Colonic mucosa (tissue), 4 donors: ENCODE data around the gene ZC3HAV1L. TPM values are rescaled to one million over a fixed set of nuclear protein-coding genes. Genes with fewer than 3 reads are reported as not detected.
A peak's percentile ranks its signal among the peaks of the same experiment; 100 is the strongest.

ENCODE experiments used
- DNase-seq: peaks from one replicate; pipeline ENCODE4 v3.0.0-alpha.2; 2020
- H3K27ac ChIP-seq: fragments of 200-600 bp; one replicate; pipeline ENCODE4 v1.8.0; 2021
- H3K27me3 ChIP-seq: fragments of 200-600 bp; one replicate; pipeline ENCODE4 v1.8.0; 2021
- H3K36me3 ChIP-seq: fragments of 200-600 bp; one replicate; pipeline ENCODE4 v1.8.0; 2021
- H3K4me1 ChIP-seq: fragments of 200-600 bp; one replicate; pipeline ENCODE4 v1.8.0; 2021; ENCODE audit warnings: mild to moderate bottlenecking
- H3K4me3 ChIP-seq: fragments of 200-600 bp; one replicate; pipeline ENCODE4 v1.8.0; 2021
- H3K9ac ChIP-seq, 2 donors: one replicate each; pipeline ENCODE4 v1.7.0; 2013; ENCODE audit warnings: control low read depth in 2 of 2, low read depth in 2 of 2, low read length in 2 of 2
- H3K9me3 ChIP-seq: fragments of 200-600 bp; one replicate; pipeline ENCODE4 v1.8.0; 2021
- intact Hi-C: fragments of 100-400 bp; cut with DNase I; formaldehyde crosslinking; loops from one replicate; pipeline ENCODE4 v1.14.1; 2022
- total RNA-seq, 2 donors: library from RNA; stranded (reverse); fragmentation: NEBNext Ultra II Directional in 1 of 2; extraction: Animal tissue kit (Norgen Biotek cat#: 25700) in 1 of 2; gene quantifications; one replicate each; pipeline ENCODE4 v1.2.1, GENCODE V29; 2021
- TF ChIP-seq, protein P1 (sequence below): fragments of 200-600 bp; IDR thresholded peaks from one replicate; pipeline ENCODE4 v1.8.0; 2022; ENCODE audit warnings: antibody characterized with exemption, mild to moderate bottlenecking
- donor health status: healthy.
- donor health status: DM: no; HTN: no; CAD: no.
- donor health status: DM: no; HTN: no; CAD: no.

The ZC3HAV1L gene
- total RNA-seq, 2 donors from 2014 or later = 10.9 to 11.7 TPM

DNA sequence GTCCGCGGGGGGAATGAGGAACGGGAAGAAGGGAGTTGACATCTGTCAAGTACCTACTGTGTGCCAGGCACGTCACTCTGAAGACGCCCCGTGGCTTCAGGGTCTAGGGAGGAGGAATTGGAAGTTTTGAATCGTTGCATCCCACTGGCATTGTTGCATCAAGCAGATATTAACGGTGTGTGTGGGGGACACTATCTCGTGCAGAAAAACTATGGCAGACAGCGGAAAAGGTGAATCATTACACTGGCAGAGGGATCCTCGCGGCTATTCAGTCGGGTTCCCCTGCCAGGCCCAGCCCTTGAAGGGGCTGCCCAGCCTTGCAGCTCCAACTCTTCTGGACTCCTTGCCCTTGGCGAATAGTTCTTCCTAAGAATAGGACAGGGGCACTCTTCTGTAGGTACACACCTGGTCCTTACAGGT lies 53.6 kb downstream of the ZC3HAV1L start:
- Histone ChIP-seq H3K4me3 (peak overlapping the region; percentile 60), H3K9me3 (no peaks in the 10 kb centered on the region), H3K27ac (no peak overlapping the region), H3K4me1 (no peaks in the 10 kb centered on the region), H3K9ac (peak overlapping the region; percentile 46 to 66), H3K36me3 (no peaks in the 10 kb centered on the region), H3K27me3 (no peaks in the 10 kb centered on the region)
- TF ChIP-seq, protein P1, sequence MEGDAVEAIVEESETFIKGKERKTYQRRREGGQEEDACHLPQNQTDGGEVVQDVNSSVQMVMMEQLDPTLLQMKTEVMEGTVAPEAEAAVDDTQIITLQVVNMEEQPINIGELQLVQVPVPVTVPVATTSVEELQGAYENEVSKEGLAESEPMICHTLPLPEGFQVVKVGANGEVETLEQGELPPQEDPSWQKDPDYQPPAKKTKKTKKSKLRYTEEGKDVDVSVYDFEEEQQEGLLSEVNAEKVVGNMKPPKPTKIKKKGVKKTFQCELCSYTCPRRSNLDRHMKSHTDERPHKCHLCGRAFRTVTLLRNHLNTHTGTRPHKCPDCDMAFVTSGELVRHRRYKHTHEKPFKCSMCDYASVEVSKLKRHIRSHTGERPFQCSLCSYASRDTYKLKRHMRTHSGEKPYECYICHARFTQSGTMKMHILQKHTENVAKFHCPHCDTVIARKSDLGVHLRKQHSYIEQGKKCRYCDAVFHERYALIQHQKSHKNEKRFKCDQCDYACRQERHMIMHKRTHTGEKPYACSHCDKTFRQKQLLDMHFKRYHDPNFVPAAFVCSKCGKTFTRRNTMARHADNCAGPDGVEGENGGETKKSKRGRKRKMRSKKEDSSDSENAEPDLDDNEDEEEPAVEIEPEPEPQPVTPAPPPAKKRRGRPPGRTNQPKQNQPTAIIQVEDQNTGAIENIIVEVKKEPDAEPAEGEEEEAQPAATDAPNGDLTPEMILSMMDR = no peak
- no peak for DNase-seq
- intact Hi-C loops = loop anchor here (5.0 kb wide), 1 partner anchor 95 kb away; no protein-coding TSS in a partner anchor

- no peaks in the 10 kb centered on the region for H3K4me1 ChIP-seq
- intact Hi-C loops = loop anchor here (5.0 kb wide), 1 partner anchor 94 kb away; no protein-coding TSS in a partner anchor
- H3K27me3 ChIP-seq = no peaks in the 10 kb centered on the region
- peak within 1 kb of the TSS; percentile 60 for H3K4me3 ChIP-seq
- no peaks in the 10 kb centered on the region for H3K36me3 ChIP-seq
- H3K9me3 ChIP-seq = no peaks in the 10 kb centered on the region
- peak within 1 kb of the TSS; percentile 46 to 66 for H3K9ac ChIP-seq
- TF ChIP-seq, protein P1 = no peak
- DNase-seq = peak; percentile 61
- no peak within 1 kb of the TSS for H3K27ac ChIP-seq
Measured at GRCh38 chr7:138981332-138982203, 54.3 kb downstream of the ZC3HAV1L start, which contains the start of gene KIAA1549. Gene KIAA1549 (minus strand): TSS chr7:138981389. CDS start chr7:138981269, 120 bp downstream.

- intact Hi-C loops = loop anchor here (5.0 kb wide), 1 partner anchor 93 kb away; no protein-coding TSS in a partner anchor
- DNase-seq = no peak
Measured at GRCh38 chr7:138980563-138981291, 55.1 kb downstream of the ZC3HAV1L start.

DNA sequence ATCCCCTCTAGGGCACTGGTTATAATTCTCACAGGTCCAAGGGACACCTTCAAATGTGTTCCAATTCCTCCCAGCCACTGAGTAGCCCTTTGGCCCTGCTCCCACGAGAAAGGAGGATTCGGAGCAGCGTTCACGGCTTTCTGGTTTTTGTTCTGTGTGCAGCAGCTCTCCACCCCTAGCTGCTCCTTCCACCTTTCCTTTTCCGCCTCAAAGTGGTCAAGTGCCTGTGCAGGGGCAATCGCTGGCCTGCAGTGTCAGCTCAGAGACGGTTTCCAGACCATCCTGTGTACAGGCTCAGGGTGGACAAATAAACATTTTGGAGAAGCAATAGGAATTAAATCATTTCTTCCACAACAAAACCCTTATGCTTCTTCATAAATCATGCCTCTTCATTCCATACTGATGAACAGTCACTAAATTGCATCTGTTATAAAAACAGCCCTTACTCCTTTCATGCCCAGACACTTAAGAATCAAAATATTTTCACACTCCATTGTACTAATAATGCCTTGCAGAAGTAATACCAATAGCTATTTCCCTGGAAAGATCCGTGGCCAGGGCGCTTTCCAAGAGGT lies 55.8 kb downstream of the ZC3HAV1L start:
- no peak for DNase-seq
- Histone ChIP-seq H3K27me3 (no peaks in the 10 kb centered on the region), H3K27ac (no peak overlapping the region), H3K9me3 (no peaks in the 10 kb centered on the region), H3K4me3 (peak overlapping the region; percentile 49), H3K9ac (peak overlapping the region in 1 of 2 donors; percentile 66), H3K4me1 (no peaks in the 10 kb centered on the region), H3K36me3 (no peaks in the 10 kb centered on the region)
- intact Hi-C loops = loop anchor here (5.0 kb wide), 1 partner anchor 93 kb away; no protein-coding TSS in a partner anchor
- TF ChIP-seq, protein P1 = no peak

More at GRCh38 chr7:138980563-138981291, 55.1 kb downstream of the ZC3HAV1L start:
- no peak overlapping the region for H3K27ac ChIP-seq
- H3K9ac ChIP-seq = peak overlapping the region in 1 of 2 donors; percentile 66
- peak overlapping the region; percentile 49 for H3K4me3 ChIP-seq
- no peaks in the 10 kb centered on the region for H3K27me3 ChIP-seq
- TF ChIP-seq, protein P1 = no peak
- no peaks in the 10 kb centered on the region for H3K36me3 ChIP-seq
- no peaks in the 10 kb centered on the region for H3K9me3 ChIP-seq
- H3K4me1 ChIP-seq = no peaks in the 10 kb centered on the region
